GM12872 (cell line): ENCODE data around the gene OR13C9.

Experiments used
- TF ChIP-seq, protein P1 (sequence below): IDR thresholded peaks from 3 replicates; pipeline ENCODE4 v1.5.1; 2011; ENCODE audit warnings: low read depth, mild to moderate bottlenecking, low read length, moderate library complexity; ENCODE audit not compliant: insufficient read depth

The OR13C9 gene

DNA sequence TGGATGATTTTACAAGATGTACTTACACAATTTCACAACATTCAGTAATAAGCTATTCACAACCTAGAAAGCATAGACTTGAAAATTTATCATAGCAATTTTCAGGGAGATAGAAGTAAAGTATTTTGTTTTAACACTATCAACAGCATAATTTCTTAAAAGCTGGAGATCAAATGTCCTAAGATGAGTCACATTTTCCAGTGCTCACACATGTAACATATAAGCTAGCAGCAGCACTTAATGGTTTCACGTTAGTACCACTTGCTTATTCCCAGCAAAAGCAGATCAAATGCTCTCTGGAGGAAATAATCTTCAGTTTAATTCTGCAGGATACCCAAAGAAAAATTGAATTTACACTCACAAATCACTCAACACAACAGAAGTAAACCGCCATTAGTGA, 42.5 kb downstream of the OR13C9 start:
- TF ChIP-seq, protein P1, sequence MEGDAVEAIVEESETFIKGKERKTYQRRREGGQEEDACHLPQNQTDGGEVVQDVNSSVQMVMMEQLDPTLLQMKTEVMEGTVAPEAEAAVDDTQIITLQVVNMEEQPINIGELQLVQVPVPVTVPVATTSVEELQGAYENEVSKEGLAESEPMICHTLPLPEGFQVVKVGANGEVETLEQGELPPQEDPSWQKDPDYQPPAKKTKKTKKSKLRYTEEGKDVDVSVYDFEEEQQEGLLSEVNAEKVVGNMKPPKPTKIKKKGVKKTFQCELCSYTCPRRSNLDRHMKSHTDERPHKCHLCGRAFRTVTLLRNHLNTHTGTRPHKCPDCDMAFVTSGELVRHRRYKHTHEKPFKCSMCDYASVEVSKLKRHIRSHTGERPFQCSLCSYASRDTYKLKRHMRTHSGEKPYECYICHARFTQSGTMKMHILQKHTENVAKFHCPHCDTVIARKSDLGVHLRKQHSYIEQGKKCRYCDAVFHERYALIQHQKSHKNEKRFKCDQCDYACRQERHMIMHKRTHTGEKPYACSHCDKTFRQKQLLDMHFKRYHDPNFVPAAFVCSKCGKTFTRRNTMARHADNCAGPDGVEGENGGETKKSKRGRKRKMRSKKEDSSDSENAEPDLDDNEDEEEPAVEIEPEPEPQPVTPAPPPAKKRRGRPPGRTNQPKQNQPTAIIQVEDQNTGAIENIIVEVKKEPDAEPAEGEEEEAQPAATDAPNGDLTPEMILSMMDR = no peak

DNA sequence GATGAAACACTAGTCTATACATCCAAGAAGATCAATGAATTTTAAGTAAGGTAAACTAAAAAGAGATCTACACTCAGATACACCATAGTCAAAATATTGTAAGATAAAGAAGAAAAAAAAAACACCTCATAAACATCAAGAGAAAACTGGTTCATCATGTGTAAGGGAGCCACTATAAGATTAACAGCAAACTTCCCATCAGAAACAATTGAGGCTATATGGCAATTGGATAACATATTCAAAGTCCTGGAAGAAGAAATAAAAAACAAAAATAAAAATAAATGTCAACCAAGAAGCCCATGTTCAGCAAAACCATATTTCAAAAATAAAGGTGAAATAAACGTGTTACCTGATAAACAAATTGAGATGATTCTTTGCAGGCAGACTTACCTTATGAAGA, 45.4 kb downstream of the OR13C9 start:
- TF ChIP-seq, protein P1 = no peak

DNA sequence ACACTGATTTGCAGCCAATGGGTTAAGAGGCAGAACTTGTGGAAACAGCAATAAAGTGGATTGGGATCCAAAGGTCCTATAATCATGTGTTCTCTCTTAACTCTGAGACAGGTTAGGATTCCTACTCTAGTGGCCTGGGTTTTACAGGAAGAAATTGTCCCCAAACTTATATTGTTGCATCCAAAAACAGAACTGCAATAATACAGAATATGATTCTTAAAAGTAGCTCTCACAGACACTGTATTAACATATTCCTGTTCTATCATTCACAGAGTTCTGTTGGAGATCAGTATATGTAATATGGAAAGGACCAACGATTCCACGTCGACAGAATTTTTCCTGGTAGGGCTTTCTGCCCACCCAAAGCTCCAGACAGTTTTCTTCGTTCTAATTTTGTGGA, 49.1 kb downstream of the OR13C9 start, which contains the start of gene OR13C8:
Gene OR13C8, plus strand, starts transcription at position 301 of the 400 bp plus-strand sequence. Its CDS starts 0 bp downstream, at position 301.
- TF ChIP-seq, protein P1 = no peak
